IPS-18c (cell line): ENCODE data around the gene SLCO2B1.

Experiments used
- H3K4me3 ChIP-seq: 2 replicates; pipeline ENCODE4 v1.7.0; 2013; ENCODE audit warnings: low read depth, mild to moderate bottlenecking, low read length, moderate library complexity; ENCODE audit not compliant: insufficient read depth
- H3K9me3 ChIP-seq: one replicate; pipeline ENCODE4 v1.6.1; 2013; ENCODE audit warnings: mild to moderate bottlenecking, low read length, moderate library complexity; ENCODE audit not compliant: control insufficient read depth, insufficient read depth

SLCO2B1 gene

GRCh38 chr11:75225794-75226193 is 74.9 kb downstream of the SLCO2B1 start:
- H3K4me3 ChIP-seq = no peak overlapping the region
- no peaks in the 10 kb centered on the region for H3K9me3 ChIP-seq

GRCh38 chr11:75229466-75229865 is 78.6 kb downstream of the SLCO2B1 start:
- Histone ChIP-seq H3K4me3 (no peak overlapping the region), H3K9me3 (no peaks in the 10 kb centered on the region)

- Histone ChIP-seq H3K9me3 (no peaks in the 10 kb centered on the region), H3K4me3 (no peak overlapping the region)
Measured at GRCh38 chr11:75230621-75231020, 79.7 kb downstream of the SLCO2B1 start.

- Histone ChIP-seq H3K4me3 (no peak overlapping the region), H3K9me3 (no peaks in the 10 kb centered on the region)
Measured at GRCh38 chr11:75233754-75234172, 82.9 kb downstream of the SLCO2B1 start.

GRCh38 chr11:75236062-75236461 is 85.2 kb downstream of the SLCO2B1 start:
- Histone ChIP-seq H3K9me3 (no peaks in the 10 kb centered on the region), H3K4me3 (no peak overlapping the region)

GRCh38 chr11:75237050-75237449 is 86.1 kb downstream of the SLCO2B1 start:
- Histone ChIP-seq H3K9me3 (peaks cover 3% of the 10 kb centered on the region), H3K4me3 (no peak overlapping the region)

- H3K4me3 ChIP-seq = no peak overlapping the region
- peaks cover 3% of the 10 kb centered on the region for H3K9me3 ChIP-seq
Measured at GRCh38 chr11:75238595-75239440, 87.9 kb downstream of the SLCO2B1 start.

- Histone ChIP-seq H3K9me3 (peaks cover 3% of the 10 kb centered on the region), H3K4me3 (peak overlapping the region; percentile 59; the same call in 1 of the 2 replicates)
Measured at GRCh38 chr11:75239531-75240290, 88.8 kb downstream of the SLCO2B1 start.

- peak within 1 kb of the TSS; percentile 59 for H3K4me3 ChIP-seq
- H3K9me3 ChIP-seq = peaks cover 3% of the 10 kb centered on the region
Measured at GRCh38 chr11:75240311-75241035, 89.6 kb downstream of the SLCO2B1 start, which contains the start of gene TPBGL. Gene TPBGL, plus strand, starts transcription at chr11:75240774. Its CDS starts 276 bp downstream, at chr11:75241050.

- Histone ChIP-seq H3K4me3 (peak overlapping the region; percentile 59), H3K9me3 (peaks cover 3% of the 10 kb centered on the region)
Measured at GRCh38 chr11:75241036-75241905, 90.4 kb downstream of the SLCO2B1 start.

- H3K9me3 ChIP-seq = peaks cover 3% of the 10 kb centered on the region
Measured at GRCh38 chr11:75241906-75242644, 91.2 kb downstream of the SLCO2B1 start.

GRCh38 chr11:75242722-75243600 is 92.1 kb downstream of the SLCO2B1 start:
- Histone ChIP-seq H3K4me3 (no peak overlapping the region), H3K9me3 (peaks cover 3% of the 10 kb centered on the region)

More at GRCh38 chr11:75241906-75242644, 91.2 kb downstream of the SLCO2B1 start:
- peak overlapping the region; percentile 59 for H3K4me3 ChIP-seq

- no peak overlapping the region for H3K4me3 ChIP-seq
- peaks cover 3% of the 10 kb centered on the region for H3K9me3 ChIP-seq
Measured at GRCh38 chr11:75244052-75244814, 93.3 kb downstream of the SLCO2B1 start.

GRCh38 chr11:75245356-75246005 is 94.6 kb downstream of the SLCO2B1 start:
- H3K9me3 ChIP-seq = peaks cover 3% of the 10 kb centered on the region
- H3K4me3 ChIP-seq = no peak overlapping the region
